Measurements from ENCODE around the gene MACROD2. TPM values are rescaled to one million over a fixed set of nuclear protein-coding genes. Genes with fewer than 3 reads are reported as not detected.

Gene MACROD2
- total and polyA plus RNA-seq, 9 donors = 3.7 to 25.5 (median 7.8) TPM

GRCh38 chr20:15068486-15068885 is 1073.2 kb downstream of the MACROD2 start:
- Histone ChIP-seq H3K4me3 (no peak overlapping the region), H3K9me3 (no peaks in the 10 kb centered on the region), H3K36me3 (no peaks in the 10 kb centered on the region), H3K27ac (no peak overlapping the region), H3K27me3 (no peaks in the 10 kb centered on the region), H3K4me1 (ENCODE audit: insufficient read depth) (no peaks in the 10 kb centered on the region)
- TF ChIP-seq CTCF (IDR thresholded peaks at IDR 0.05) (no peak), EP300 (IDR thresholded peaks at IDR 0.05) (no peak), POLR2A (IDR thresholded peaks at IDR 0.05) (no peak)
- no peak for DNase-seq
- intact Hi-C loops (cut with DNase I) = no loop called here

GRCh38 chr20:15069355-15069754 is 1074.0 kb downstream of the MACROD2 start:
- intact Hi-C loops (cut with DNase I) = no loop called here
- Histone ChIP-seq H3K9me3 (no peaks in the 10 kb centered on the region), H3K36me3 (no peaks in the 10 kb centered on the region), H3K4me3 (no peak overlapping the region), H3K27me3 (no peaks in the 10 kb centered on the region), H3K27ac (no peak overlapping the region), H3K4me1 (ENCODE audit: insufficient read depth) (no peaks in the 10 kb centered on the region)
- WGBS, 3 donors = 96 to 100% (median 100%) methylated on average over 2 of the region's 2 CpGs
- no peak for TF ChIP-seq EP300 (IDR thresholded peaks at IDR 0.05)
- TF ChIP-seq CTCF (IDR thresholded peaks at IDR 0.05) = no peak
- no peak for TF ChIP-seq POLR2A (IDR thresholded peaks at IDR 0.05)
- no peak for DNase-seq

DNA sequence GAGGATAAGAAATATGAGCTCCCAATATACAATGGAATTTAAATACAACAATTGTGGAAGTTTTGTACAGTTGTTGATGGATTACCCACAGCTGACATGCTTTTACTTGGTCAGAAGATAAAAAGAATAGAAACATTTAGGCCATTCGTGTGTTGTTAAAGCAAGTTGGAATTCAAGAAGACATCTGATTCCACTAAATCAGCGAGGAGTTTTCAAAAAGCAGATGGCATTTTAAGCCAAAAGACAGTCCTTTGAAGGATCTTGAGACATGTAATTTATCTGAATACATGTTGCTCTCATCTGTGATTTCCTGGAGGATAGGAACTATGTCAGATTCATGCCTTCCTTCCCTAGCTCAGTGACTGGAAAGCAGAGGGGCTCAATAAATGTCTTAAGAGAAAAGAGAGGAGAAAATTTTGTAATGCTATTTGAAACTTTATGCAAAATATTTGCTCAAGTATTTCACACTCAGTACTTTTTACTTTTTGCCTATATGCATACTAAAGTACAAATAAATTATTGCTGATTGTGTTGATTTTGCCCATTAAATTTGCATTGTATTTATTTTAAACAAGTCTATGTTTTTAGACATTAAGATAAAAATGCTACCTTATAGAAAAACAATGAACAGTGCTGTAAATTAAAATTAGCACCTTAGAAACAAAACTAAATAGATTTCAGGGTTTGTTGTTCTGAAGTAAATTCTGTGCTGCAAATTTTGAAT is 1075.9 kb downstream of the MACROD2 start:
- H3K27ac ChIP-seq = no peak overlapping the region
- intact Hi-C loops (cut with DNase I) = no loop called here
- no peak overlapping the region for H3K4me3 ChIP-seq
- TF ChIP-seq CTCF (IDR thresholded peaks at IDR 0.05) (no peak), POLR2A (IDR thresholded peaks at IDR 0.05) (no peak), EP300 (IDR thresholded peaks at IDR 0.05) (no peak)
- no peaks in the 10 kb centered on the region for H3K36me3 ChIP-seq
- H3K27me3 ChIP-seq = no peaks in the 10 kb centered on the region
- 16 to 22% (median 18%) methylated on average over 2 of the region's 2 CpGs for WGBS, 3 donors
- DNase-seq = no peak
- H3K4me1 ChIP-seq (ENCODE audit: insufficient read depth) = no peaks in the 10 kb centered on the region
- no peaks in the 10 kb centered on the region for H3K9me3 ChIP-seq

DNA sequence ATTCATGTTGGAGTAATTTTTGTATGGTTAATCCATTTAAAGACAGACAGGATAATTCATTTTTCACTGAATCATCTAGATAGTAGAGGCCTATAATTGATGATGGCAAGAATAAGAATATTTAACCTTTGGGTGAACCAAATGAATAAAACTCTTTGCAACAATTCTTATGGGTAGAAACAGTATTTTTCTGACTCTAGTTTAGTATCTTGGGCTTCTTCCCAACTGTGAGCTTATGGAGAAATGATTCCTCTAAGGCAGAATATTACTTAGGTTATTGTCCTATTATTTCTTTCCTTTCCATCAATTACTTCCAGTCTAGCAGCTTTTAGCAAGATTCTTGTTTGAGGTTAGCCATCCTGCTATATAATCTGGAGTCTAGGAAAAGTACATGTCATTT is 1077.0 kb downstream of the MACROD2 start:
- H3K36me3 ChIP-seq = no peaks in the 10 kb centered on the region

More for the DNA sequence above, 1077.0 kb downstream of the MACROD2 start:
- intact Hi-C loops (cut with DNase I) = no loop called here
- no peak overlapping the region for H3K27ac ChIP-seq
- H3K9me3 ChIP-seq = no peaks in the 10 kb centered on the region
- no peak overlapping the region for H3K4me3 ChIP-seq
- no peaks in the 10 kb centered on the region for H3K27me3 ChIP-seq
- no peak for DNase-seq
- TF ChIP-seq CTCF (IDR thresholded peaks at IDR 0.05) = no peak
- no peak for TF ChIP-seq POLR2A (IDR thresholded peaks at IDR 0.05)
- no peak for TF ChIP-seq EP300 (IDR thresholded peaks at IDR 0.05)
- H3K4me1 ChIP-seq (ENCODE audit: insufficient read depth) = no peaks in the 10 kb centered on the region

All from ovary (tissue), 9 donors.